Smooth muscle cell of the coronary artery (primary cell): Measurements from ENCODE around the gene LCP2. TPM values are rescaled to one million over a fixed set of nuclear protein-coding genes. Genes with fewer than 3 reads are reported as not detected.

Experiments
- total RNA-seq: library from RNA; depleted of rRNA; stranded (reverse); fragments of >200 nt; gene quantifications from 2 replicates; pipeline ENCODE4 v1.2.3, GENCODE V29; 2014; ENCODE audit warnings: low replicate concordance

The LCP2 gene
- total RNA-seq = not detected in 2 replicates

GRCh38 chr5:170297589-170298462 is at the start of gene LCP2:
Gene LCP2, minus strand, starts transcription at chr5:170297777. Its CDS starts 166 bp downstream, at chr5:170297611.

GRCh38 chr5:170232786-170233185 is 64.8 kb downstream of the LCP2 start, which contains the start of gene C5orf58:
Gene C5orf58, plus strand, starts transcription at chr5:170232985. Its CDS starts 1,992 bp downstream, at chr5:170234977.

Other genes starting within 250 kb of the LCP2 start
- gene FOXI1, start 191.9 kb downstream of the LCP2 start, total RNA-seq = not detected in 2 replicates
- gene C5orf58, start 64.8 kb downstream of the LCP2 start, total RNA-seq = not detected in 2 replicates
- 0.08 TPM in 1 of 2 replicates, not detected in the other for gene KCNMB1, start 91.6 kb upstream of the LCP2 start, total RNA-seq
- not detected in 2 replicates for gene KCNIP1, start 206.2 kb upstream of the LCP2 start, total RNA-seq